GM13976 (cell line): ENCODE data around the gene ECM1.

ENCODE experiments used
- DNase-seq: peaks from one replicate; pipeline ENCODE4 v3.0.0; 2012; ENCODE audit warnings: low spot score
- CTCF ChIP-seq: IDR thresholded peaks from 2 replicates; pipeline ENCODE4 v1.5.1; 2012; ENCODE audit warnings: borderline replicate concordance, mild to moderate bottlenecking; ENCODE audit not compliant: insufficient read depth; ENCODE audit errors: extremely low read depth, missing control alignments, control extremely low read depth
- in situ Hi-C: fragments of 300-500 bp; cut with MboI; formaldehyde crosslinking; loops from one replicate; pipeline ENCODE4 v1.12.0; 2022; ENCODE audit warnings: low sequenced_read_pairs, mixed read lengths, inconsistent platforms; ENCODE audit not compliant: unreplicated experiment

Gene ECM1

DNA sequence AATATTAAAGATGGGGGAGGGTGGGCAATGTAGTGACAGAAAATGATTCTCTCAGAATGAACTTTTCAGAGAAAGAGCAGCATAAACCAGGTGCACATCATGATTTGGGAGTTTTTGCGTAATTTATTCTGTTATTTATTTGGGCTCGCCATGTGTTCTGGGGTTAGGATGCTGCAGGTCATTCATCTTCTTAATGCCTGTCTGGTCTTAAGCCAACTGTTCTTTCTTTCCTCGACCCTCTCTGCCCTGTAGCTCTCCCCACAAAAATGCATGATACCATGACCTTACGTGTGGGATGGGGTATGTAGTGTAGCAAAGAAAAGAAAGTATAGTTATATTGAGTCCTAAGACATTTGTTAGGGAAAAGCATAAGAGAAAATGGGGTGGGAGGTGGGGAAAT is 33.0 kb upstream of the ECM1 start:
- in situ Hi-C loops: no loop called here
- no peak for DNase-seq
- no peak for TF ChIP-seq CTCF

GRCh38 chr1:150476754-150477153 is 31.2 kb upstream of the ECM1 start:
- in situ Hi-C loops: no loop called here
- DNase-seq: no peak
- no peak for TF ChIP-seq CTCF

DNA sequence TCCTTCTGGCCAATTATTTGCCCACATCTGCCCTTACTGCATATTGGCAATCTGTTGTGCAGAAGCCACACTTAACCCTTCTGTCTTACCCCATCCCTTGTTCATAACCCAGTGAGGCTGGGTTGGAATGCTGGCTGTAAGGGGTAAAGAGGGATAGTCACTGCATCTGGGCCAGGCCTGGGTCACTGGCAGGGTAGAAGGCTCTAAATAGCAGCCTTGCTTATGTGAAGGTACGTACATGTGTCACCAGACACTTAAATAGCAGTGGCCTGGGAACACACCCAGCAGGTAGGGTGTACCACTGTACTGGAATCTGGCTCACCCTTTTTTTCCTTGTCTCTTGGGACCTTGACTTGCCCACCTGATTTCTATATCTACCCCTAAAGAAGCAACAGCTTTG is 30.6 kb upstream of the ECM1 start:
- in situ Hi-C loops: no loop called here
- DNase-seq: no peak
- no peak for TF ChIP-seq CTCF

DNA sequence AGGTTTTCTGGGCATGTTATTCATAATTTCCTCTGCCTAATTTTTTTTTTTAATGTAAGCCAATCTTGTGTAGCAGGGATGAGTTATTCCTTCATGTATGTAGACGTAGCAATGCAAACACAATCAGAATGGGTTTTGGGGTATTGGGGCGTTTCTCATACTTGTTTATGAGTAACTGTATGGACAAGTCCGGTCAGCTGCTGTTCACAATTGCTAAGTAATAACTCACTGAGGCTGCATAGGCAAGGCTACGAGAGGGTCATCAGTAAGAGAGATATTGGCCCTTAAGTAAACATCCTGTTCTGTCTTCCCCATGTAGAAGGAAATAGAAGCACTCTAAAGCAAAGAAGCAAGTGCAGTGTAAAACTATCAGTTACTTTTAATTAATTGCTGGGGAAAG is 30.2 kb upstream of the ECM1 start:
- TF ChIP-seq CTCF: no peak
- in situ Hi-C loops: no loop called here

DNA sequence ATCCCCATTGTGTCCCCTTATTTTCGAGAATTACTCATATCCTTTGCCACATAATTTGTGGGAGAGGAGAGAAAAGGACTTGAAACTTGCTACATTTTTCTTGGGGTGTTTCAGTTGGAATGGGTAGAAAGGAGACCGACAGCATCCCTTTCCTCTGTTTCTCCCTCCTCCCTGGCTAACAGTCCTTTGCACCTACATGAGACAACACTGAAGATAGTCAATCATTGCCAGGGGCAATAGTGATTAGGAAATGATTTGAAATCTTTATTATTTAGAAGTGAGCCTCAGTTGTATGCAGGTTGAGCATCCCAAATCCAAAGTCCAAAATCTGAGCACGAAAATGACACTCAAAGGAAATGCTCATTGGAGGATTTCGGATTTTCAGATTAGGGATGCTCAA is 28.5 kb upstream of the ECM1 start:
- no peak for TF ChIP-seq CTCF
- in situ Hi-C loops: no loop called here

More for the DNA sequence above, 30.2 kb upstream of the ECM1 start:
- no peak for DNase-seq

DNA sequence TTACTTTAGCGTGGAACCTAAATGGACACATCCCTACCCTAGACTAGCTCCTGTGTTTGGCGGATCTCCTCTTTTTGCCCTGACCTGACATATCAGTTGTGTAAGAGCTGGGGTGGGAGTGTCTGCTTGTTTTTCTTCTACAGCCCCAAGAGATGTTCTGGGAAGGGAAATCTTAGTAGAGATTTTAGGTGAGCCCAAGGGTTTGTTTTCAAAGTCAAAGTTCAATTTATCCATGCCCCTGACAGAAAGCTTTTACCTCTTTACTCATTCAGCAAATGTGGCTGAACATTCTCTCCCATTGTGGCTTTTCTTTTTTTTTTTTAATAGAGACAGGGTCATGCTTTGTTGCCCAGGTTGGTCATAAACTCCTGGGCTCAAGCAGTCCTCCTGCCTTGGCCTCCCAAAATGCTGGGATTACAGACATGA is 28.0 kb upstream of the ECM1 start:
- no peak for TF ChIP-seq CTCF
- in situ Hi-C loops: no loop called here
- DNase-seq: no peak

More for the DNA sequence above, 28.5 kb upstream of the ECM1 start:
- DNase-seq: no peak

GRCh38 chr1:150484431-150484830 is 23.5 kb upstream of the ECM1 start:
- no peak for TF ChIP-seq CTCF
- in situ Hi-C loops: no loop called here
- DNase-seq: no peak
